ENCODE measurements around the gene MCCC1. TPM values are rescaled to one million over a fixed set of nuclear protein-coding genes. Genes with fewer than 3 reads are reported as not detected.

The MCCC1 gene
- total RNA-seq, 1 donor from 2014 or later, result 49.9 TPM

- ATAC-seq (no peak), DNase-seq (no peak)
- H3K36me3 ChIP-seq, result peaks cover 89% of the 10 kb centered on the region
- no peaks in the 10 kb centered on the region for H3K4me1 ChIP-seq
- H3K27me3 ChIP-seq (ENCODE audit: low read depth), result no peaks in the 10 kb centered on the region
- no peaks in the 10 kb centered on the region for H3K9me3 ChIP-seq
- TF ChIP-seq, protein P1, sequence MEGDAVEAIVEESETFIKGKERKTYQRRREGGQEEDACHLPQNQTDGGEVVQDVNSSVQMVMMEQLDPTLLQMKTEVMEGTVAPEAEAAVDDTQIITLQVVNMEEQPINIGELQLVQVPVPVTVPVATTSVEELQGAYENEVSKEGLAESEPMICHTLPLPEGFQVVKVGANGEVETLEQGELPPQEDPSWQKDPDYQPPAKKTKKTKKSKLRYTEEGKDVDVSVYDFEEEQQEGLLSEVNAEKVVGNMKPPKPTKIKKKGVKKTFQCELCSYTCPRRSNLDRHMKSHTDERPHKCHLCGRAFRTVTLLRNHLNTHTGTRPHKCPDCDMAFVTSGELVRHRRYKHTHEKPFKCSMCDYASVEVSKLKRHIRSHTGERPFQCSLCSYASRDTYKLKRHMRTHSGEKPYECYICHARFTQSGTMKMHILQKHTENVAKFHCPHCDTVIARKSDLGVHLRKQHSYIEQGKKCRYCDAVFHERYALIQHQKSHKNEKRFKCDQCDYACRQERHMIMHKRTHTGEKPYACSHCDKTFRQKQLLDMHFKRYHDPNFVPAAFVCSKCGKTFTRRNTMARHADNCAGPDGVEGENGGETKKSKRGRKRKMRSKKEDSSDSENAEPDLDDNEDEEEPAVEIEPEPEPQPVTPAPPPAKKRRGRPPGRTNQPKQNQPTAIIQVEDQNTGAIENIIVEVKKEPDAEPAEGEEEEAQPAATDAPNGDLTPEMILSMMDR (IDR thresholded peaks at IDR 0.05), result no peak
- intact Hi-C loops (cut with DNase I), result no loop called here
- no peak overlapping the region for H3K27ac ChIP-seq
- no peak overlapping the region for H3K4me3 ChIP-seq
Observed at GRCh38 chr3:183087184-183087583, 12.1 kb downstream of the MCCC1 start.

GRCh38 chr3:183085634-183086390, 13.5 kb downstream of the MCCC1 start:
- no peaks in the 10 kb centered on the region for H3K4me1 ChIP-seq
- no peak overlapping the region for H3K4me3 ChIP-seq
- intact Hi-C loops (cut with DNase I), result no loop called here
- ATAC-seq, result peak; percentile 27 to 55
- H3K9me3 ChIP-seq, result no peaks in the 10 kb centered on the region
- no peak for DNase-seq
- H3K27me3 ChIP-seq (ENCODE audit: low read depth), result no peaks in the 10 kb centered on the region
- peaks cover 88% of the 10 kb centered on the region for H3K36me3 ChIP-seq
- TF ChIP-seq, protein P1 (IDR thresholded peaks at IDR 0.05), result peak; percentile 42
- H3K27ac ChIP-seq, result no peak overlapping the region

DNA sequence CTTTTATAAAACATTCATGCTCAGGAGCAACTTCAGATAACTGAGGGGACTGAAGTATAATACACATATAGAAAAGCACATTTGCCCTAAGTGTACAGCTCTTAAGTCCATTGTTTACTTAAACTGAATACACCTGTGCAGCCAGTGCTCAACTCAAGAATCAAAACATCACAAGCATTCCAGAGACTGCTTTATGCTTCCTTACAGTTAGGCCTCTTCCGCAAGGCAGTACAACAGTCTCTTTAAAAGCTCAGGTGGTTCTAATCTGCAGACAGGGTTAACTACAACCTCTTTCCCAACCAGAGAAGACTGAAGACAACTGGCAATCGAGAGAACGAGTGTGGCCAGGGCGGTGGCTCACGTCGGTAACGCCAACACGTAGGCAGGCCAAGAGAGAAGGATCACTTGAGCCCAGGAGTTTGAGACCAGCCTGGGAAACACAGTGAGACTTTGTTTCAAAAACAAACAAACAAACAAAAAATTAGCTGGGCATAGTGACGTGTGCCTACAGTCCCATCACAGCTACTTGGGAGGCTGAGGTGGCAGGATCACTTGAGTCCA, 16.9 kb downstream of the MCCC1 start:
- Histone ChIP-seq H3K4me1 (no peaks in the 10 kb centered on the region), H3K4me3 (no peak overlapping the region), H3K27ac (peak overlapping the region; percentile 26), H3K36me3 (peaks cover 84% of the 10 kb centered on the region), H3K27me3 (ENCODE audit: low read depth) (no peaks in the 10 kb centered on the region), H3K9me3 (no peaks in the 10 kb centered on the region)
- TF ChIP-seq, protein P1 (IDR thresholded peaks at IDR 0.05), result no peak
- intact Hi-C loops (cut with DNase I), result no loop called here
- DNase-seq (peak; percentile 69), ATAC-seq (peak; percentile 86 to 92)

DNA sequence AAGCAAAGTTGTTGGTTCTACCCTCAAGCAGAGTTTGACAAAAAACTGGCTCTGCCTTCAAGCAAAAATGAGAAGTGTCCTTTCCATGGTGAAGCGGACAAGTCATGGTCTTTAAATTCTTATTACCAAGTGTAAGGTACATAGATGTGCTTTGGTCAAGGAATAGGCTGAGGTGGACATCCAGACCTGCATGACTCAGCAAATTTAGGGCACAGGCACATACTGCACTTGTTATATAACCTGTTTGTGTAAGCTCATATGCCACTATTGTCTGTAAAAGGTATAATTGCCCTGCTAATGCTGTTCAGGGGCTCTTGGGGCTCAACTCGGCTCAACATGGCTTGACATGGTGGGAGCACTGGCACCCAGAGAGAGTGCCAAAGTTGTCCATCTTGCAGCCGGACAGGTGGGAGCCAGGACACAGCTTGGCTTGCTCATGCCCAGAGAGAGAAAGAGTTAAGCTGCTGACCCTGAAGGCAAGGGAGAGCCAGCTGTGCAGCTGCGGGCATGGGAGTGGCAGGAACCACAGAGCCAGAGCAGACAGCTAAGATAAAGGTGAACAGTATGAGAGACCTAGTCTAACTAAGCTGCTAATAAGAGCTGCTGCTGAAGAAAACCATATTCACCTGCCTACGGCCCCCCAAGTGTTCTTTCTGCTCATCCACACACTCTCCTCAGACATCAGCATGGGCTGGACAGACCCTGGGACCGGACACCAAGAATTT, 17.7 kb downstream of the MCCC1 start:
- Histone ChIP-seq H3K4me3 (no peak overlapping the region), H3K27me3 (ENCODE audit: low read depth) (no peaks in the 10 kb centered on the region), H3K27ac (no peak overlapping the region), H3K36me3 (peaks cover 77% of the 10 kb centered on the region), H3K9me3 (no peaks in the 10 kb centered on the region), H3K4me1 (no peaks in the 10 kb centered on the region)
- DNase-seq (no peak), ATAC-seq (peak; percentile 23 to 44)
- intact Hi-C loops (cut with DNase I), result no loop called here
- TF ChIP-seq, protein P1 (IDR thresholded peaks at IDR 0.05), result no peak

DNA sequence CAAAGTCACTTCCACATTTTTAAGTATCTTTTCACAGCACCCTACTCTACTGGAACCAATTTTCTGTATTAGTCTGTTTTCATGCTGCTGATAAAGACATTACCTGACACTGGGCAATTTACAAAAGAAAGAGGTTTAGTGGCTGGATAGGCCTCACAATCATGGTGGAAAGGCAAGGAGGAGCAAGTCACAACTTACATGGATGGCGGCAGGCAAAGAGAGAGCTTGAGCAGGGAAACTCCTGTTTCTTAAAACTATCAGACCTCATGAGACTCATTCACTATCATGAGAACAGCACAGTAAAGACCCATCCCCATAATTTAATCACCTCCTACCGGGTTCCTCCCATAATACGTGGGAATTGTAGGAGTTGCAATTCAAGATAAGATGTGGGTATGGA, 18.7 kb downstream of the MCCC1 start:
- intact Hi-C loops (cut with DNase I), result no loop called here
- no peaks in the 10 kb centered on the region for H3K4me1 ChIP-seq
- no peaks in the 10 kb centered on the region for H3K27me3 ChIP-seq (ENCODE audit: low read depth)
- TF ChIP-seq, protein P1 (IDR thresholded peaks at IDR 0.05), result no peak
- H3K27ac ChIP-seq, result no peak overlapping the region
- H3K9me3 ChIP-seq, result no peaks in the 10 kb centered on the region
- peaks cover 67% of the 10 kb centered on the region for H3K36me3 ChIP-seq
- no peak overlapping the region for H3K4me3 ChIP-seq
- DNase-seq, result no peak
- ATAC-seq, result no peak

All from lower lobe of right lung (tissue), 2 donors.